Endothelial cell (in vitro differentiated cells): Measurements from ENCODE around the gene RAB4A. TPM values are rescaled to one million over a fixed set of nuclear protein-coding genes. Genes with fewer than 3 reads are reported as not detected.

Source experiments
- DNase-seq: peaks from one replicate; pipeline ENCODE4 v3.0.0; 2021; ENCODE audit warnings: low spot score
- H3K27ac Mint-ChIP-seq: one replicate; pipeline ENCODE4 v1.8.0; 2021; ENCODE audit warnings: mixed read lengths, inconsistent platforms; ENCODE audit not compliant: unreplicated experiment
- H3K27me3 Mint-ChIP-seq: one replicate; pipeline ENCODE4 v1.8.0; 2021; ENCODE audit warnings: mild to moderate bottlenecking, moderate library complexity, mixed read lengths, inconsistent platforms; ENCODE audit not compliant: unreplicated experiment
- H3K36me3 Mint-ChIP-seq: one replicate; pipeline ENCODE4 v1.8.0; 2021; ENCODE audit warnings: mild to moderate bottlenecking, low read depth, mixed read lengths, inconsistent platforms; ENCODE audit not compliant: unreplicated experiment
- H3K4me1 Mint-ChIP-seq: one replicate; pipeline ENCODE4 v1.8.0; 2021; ENCODE audit warnings: mild to moderate bottlenecking, mixed read lengths, inconsistent platforms; ENCODE audit not compliant: unreplicated experiment
- H3K4me3 Mint-ChIP-seq: one replicate; pipeline ENCODE4 v1.8.0; 2021; ENCODE audit warnings: mild to moderate bottlenecking, mixed read lengths, inconsistent platforms; ENCODE audit not compliant: unreplicated experiment
- H3K9me3 Mint-ChIP-seq: one replicate; pipeline ENCODE4 v1.8.0; 2021; ENCODE audit warnings: mixed read lengths, inconsistent platforms; ENCODE audit not compliant: unreplicated experiment
- CTCF ChIP-seq: fragments of 200-600 bp; sonication (generic); IDR thresholded peaks from one replicate; pipeline ENCODE4 v1.5.0; 2021; ENCODE audit warnings: antibody characterized with exemption; ENCODE audit not compliant: unreplicated experiment
- total RNA-seq: library from RNA; stranded (reverse); fragmentation: NEBNext Ultra II Directional; extraction: Animal tissue kit (Norgen Biotek cat#: 25700); gene quantifications from one replicate; pipeline ENCODE4 v1.2.1, GENCODE V29; 2021; ENCODE audit not compliant: unreplicated experiment

Gene RAB4A
- total RNA-seq, 1 donor from 2014 or later = 80.4 TPM

GRCh38 chr1:229273507-229274232 lies 2.8 kb downstream of the RAB4A start:
- Mint-ChIP-seq H3K4me1 (peaks cover 23% of the 10 kb centered on the region), H3K27ac (no peak overlapping the region), H3K9me3 (no peaks in the 10 kb centered on the region), H3K4me3 (no peak overlapping the region), H3K27me3 (peaks cover 5% of the 10 kb centered on the region), H3K36me3 (peaks cover 10% of the 10 kb centered on the region)
- no peak for DNase-seq
- no peak for TF ChIP-seq CTCF

- no peak for TF ChIP-seq CTCF
- Mint-ChIP-seq H3K27ac (no peak overlapping the region), H3K9me3 (no peaks in the 10 kb centered on the region), H3K27me3 (peaks cover 3% of the 10 kb centered on the region), H3K4me3 (no peak overlapping the region), H3K36me3 (peaks cover 10% of the 10 kb centered on the region), H3K4me1 (peaks cover 23% of the 10 kb centered on the region)
- DNase-seq = no peak
These were observed 4.1 kb downstream of the RAB4A start for GRCh38 chr1:229275005-229275404.

GRCh38 chr1:229278120-229278741 lies 7.3 kb downstream of the RAB4A start:
- DNase-seq = no peak
- Mint-ChIP-seq H3K4me3 (no peak overlapping the region), H3K36me3 (no peaks in the 10 kb centered on the region), H3K4me1 (peaks cover 32% of the 10 kb centered on the region), H3K27me3 (no peaks in the 10 kb centered on the region), H3K27ac (no peak overlapping the region), H3K9me3 (no peaks in the 10 kb centered on the region)
- no peak for TF ChIP-seq CTCF

GRCh38 chr1:229279242-229279641 lies 8.3 kb downstream of the RAB4A start:
- H3K27me3 Mint-ChIP-seq = no peaks in the 10 kb centered on the region
- TF ChIP-seq CTCF = no peak
- no peak overlapping the region for H3K4me3 Mint-ChIP-seq
- H3K36me3 Mint-ChIP-seq = no peaks in the 10 kb centered on the region
- DNase-seq = no peak
- no peak overlapping the region for H3K27ac Mint-ChIP-seq
- H3K4me1 Mint-ChIP-seq = peaks cover 32% of the 10 kb centered on the region
- H3K9me3 Mint-ChIP-seq = no peaks in the 10 kb centered on the region
